GM13976 (cell line): ENCODE measurements around the gene OR4A16.

ENCODE experiments used
- DNase-seq: peaks from one replicate; pipeline ENCODE4 v3.0.0; 2012; ENCODE audit warnings: low spot score
- in situ Hi-C: fragments of 300-500 bp; cut with MboI; formaldehyde crosslinking; loops from one replicate; pipeline ENCODE4 v1.12.0; 2022; ENCODE audit warnings: low sequenced_read_pairs, mixed read lengths, inconsistent platforms; ENCODE audit not compliant: unreplicated experiment
- TF ChIP-seq, protein P1 (sequence below): IDR thresholded peaks from 2 replicates; pipeline ENCODE4 v1.5.1; 2012; ENCODE audit warnings: borderline replicate concordance, mild to moderate bottlenecking; ENCODE audit not compliant: insufficient read depth; ENCODE audit errors: extremely low read depth, missing control alignments, control extremely low read depth

OR4A16 gene, protein sequence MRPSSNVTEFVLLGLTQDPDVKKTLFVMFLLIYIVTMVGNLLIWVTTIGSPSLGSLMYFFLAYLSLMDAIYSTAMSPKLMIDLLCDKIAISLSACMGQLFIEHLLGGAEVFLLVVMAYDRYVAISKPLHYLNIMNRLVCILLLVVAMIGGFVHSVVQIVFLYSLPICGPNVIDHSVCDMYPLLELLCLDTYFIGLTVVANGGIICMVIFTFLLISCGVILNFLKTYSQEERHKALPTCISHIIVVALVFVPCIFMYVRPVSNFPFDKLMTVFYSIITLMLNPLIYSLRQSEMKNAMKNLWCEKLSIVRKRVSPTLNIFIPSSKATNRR

DNA sequence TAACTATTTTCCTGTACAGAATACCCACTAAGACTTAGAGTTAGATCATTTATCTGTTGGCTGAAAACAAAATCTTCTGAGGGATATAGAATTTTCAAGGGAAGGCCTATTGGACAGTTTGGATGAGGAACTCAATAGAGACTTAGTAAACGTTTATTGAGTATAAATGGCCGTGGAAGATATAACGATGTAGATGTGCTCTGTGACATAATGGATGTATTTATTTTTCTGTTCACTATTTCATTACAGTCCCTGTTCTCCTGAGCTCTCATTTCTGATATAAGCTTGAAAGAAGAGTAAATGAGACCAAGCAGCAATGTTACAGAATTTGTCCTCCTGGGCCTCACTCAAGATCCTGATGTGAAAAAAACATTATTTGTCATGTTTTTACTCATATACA is at the start of gene OR4A16:
TSS of gene OR4A16 (plus strand) at position 301 of the 400 bp plus-strand sequence. CDS start at position 301, 0 bp downstream.
- DNase-seq: no peak
- in situ Hi-C loops: no loop called here
- TF ChIP-seq, protein P1, sequence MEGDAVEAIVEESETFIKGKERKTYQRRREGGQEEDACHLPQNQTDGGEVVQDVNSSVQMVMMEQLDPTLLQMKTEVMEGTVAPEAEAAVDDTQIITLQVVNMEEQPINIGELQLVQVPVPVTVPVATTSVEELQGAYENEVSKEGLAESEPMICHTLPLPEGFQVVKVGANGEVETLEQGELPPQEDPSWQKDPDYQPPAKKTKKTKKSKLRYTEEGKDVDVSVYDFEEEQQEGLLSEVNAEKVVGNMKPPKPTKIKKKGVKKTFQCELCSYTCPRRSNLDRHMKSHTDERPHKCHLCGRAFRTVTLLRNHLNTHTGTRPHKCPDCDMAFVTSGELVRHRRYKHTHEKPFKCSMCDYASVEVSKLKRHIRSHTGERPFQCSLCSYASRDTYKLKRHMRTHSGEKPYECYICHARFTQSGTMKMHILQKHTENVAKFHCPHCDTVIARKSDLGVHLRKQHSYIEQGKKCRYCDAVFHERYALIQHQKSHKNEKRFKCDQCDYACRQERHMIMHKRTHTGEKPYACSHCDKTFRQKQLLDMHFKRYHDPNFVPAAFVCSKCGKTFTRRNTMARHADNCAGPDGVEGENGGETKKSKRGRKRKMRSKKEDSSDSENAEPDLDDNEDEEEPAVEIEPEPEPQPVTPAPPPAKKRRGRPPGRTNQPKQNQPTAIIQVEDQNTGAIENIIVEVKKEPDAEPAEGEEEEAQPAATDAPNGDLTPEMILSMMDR: no peak

DNA sequence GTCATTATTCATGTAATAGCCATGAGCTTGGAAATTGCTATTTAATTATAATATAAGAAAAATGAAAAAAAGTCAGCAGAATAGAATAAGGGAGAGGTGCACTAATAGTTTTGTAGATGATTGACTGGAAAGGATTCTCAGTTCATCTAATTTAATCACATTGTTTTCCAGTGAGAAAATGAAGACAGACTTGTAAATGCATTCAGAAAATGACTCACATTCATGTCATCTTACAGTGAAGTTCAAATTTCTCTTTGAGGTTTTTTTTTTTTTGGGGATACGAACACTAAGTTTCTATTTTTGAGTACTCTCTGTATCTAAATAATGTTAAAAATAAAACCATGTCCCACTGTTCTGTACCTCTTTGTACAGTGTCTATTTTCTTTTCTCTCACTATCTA is 18.5 kb upstream of the OR4A16 start:
- no peak for DNase-seq
- in situ Hi-C loops: no loop called here
- TF ChIP-seq, protein P1: no peak

- TF ChIP-seq, protein P1: no peak
- no peak for DNase-seq
- in situ Hi-C loops: no loop called here
These were observed 2.3 kb downstream of the OR4A16 start for GRCh38 chr11:55345306-55345705.

GRCh38 chr11:55349032-55349431 is 6.0 kb downstream of the OR4A16 start:
- no peak for DNase-seq
- TF ChIP-seq, protein P1: no peak
- in situ Hi-C loops: no loop called here

DNA sequence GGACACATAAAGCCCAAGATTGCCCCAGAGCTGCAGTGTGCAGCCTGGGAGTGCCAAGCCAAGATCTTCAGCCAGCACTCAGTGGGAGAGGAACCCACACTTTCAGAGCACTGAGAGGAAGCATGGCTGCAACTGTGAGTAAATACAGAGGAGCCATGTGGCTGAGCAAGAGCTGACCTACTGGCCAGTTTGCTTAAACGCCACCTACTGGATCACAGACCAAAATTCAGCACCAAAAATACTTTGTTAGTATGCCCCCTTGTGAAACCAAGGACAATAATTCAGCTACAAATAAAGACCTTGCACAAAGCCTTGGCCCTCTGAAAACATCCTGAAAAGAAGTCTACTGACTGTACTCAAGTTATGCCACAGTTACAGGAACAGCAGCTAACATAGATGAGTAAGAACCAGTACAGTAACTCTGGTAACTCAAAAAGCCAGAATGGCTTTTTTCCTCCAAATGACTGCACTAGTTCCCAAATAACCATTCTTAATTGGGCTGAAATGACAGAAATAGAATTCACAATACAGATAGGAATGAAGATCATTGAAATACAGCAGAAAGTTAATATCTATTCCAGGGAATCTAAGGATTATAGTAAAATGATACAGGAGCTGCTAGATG is 14.7 kb downstream of the OR4A16 start:
- TF ChIP-seq, protein P1: no peak
- no peak for DNase-seq
- in situ Hi-C loops: loop anchor here (25.0 kb wide), 1 partner anchor 105 kb away; no protein-coding TSS in a partner anchor

- in situ Hi-C loops: loop anchor here (25.0 kb wide), 1 partner anchor 95 kb away; no protein-coding TSS in a partner anchor
- DNase-seq: no peak
- TF ChIP-seq, protein P1: no peak
These were observed 24.7 kb downstream of the OR4A16 start, which contains the start of gene OR4A15 for GRCh38 chr11:55367674-55368073. TSS of gene OR4A15 (plus strand) at chr11:55367974. CDS start at chr11:55367974, 0 bp downstream.
